Karpas-422 (cell line): ENCODE measurements around the gene RACK1. TPM values are rescaled to one million over a fixed set of nuclear protein-coding genes. Genes with fewer than 3 reads are reported as not detected.

ENCODE experiments used
- DNase-seq: peaks from one replicate; pipeline ENCODE4 v3.0.0-alpha.2; 2015
- H2AFZ ChIP-seq: fragments of 200-600 bp; sonication (generic); 2 replicates; pipeline ENCODE4 v1.6.1; 2014; ENCODE audit warnings: antibody characterized with exemption, low read length, mixed read lengths
- H3K27ac ChIP-seq: fragments of 200-600 bp; sonication (generic); 2 replicates; pipeline ENCODE4 v1.5.1; 2014; ENCODE audit warnings: mild to moderate bottlenecking, low read length, moderate library complexity
- H3K27me3 ChIP-seq: fragments of 200-600 bp; sonication (generic); 2 replicates; pipeline ENCODE4 v1.6.1; 2014; ENCODE audit warnings: low read length, mixed read lengths
- H3K36me3 ChIP-seq: fragments of 200-600 bp; sonication (generic); 2 replicates; pipeline ENCODE4 v1.6.1; 2014; ENCODE audit warnings: low read length, mixed read lengths; ENCODE audit not compliant: insufficient read depth
- H3K4me1 ChIP-seq: fragments of 200-600 bp; sonication (generic); 2 replicates; pipeline ENCODE4 v1.6.1; 2014; ENCODE audit warnings: mild to moderate bottlenecking, low read length, mixed read lengths
- H3K4me2 ChIP-seq: fragments of 200-600 bp; sonication (generic); 2 replicates; pipeline ENCODE4 v1.6.1; 2014; ENCODE audit warnings: low read length, low read depth, mild to moderate bottlenecking; ENCODE audit not compliant: poor library complexity, severe bottlenecking
- H3K4me3 ChIP-seq: fragments of 200-600 bp; sonication (generic); 2 replicates; pipeline ENCODE4 v1.5.1; 2014; ENCODE audit warnings: mild to moderate bottlenecking, antibody characterized with exemption, low read length, mixed read lengths
- H3K79me2 ChIP-seq: fragments of 200-600 bp; sonication (generic); 2 replicates; pipeline ENCODE4 v1.6.1; 2014; ENCODE audit warnings: mild to moderate bottlenecking, low read length, mixed read lengths
- H3K9ac ChIP-seq: fragments of 200-600 bp; sonication (generic); 2 replicates; pipeline ENCODE4 v1.6.0; 2014; ENCODE audit warnings: low read length
- H3K9me2 ChIP-seq: fragments of 200-600 bp; sonication (generic), shearing (Covaris generic); replicated peaks from 2 replicates; pipeline ENCODE4 v1.6.0; 2014; ENCODE audit warnings: mild to moderate bottlenecking, low read length, moderate library complexity; ENCODE audit not compliant: insufficient read depth
- H3K9me3 ChIP-seq: fragments of 300-700, 200-600 bp; sonication (generic); 2 replicates; pipeline ENCODE4 v1.6.1; 2014; ENCODE audit warnings: low read length, mixed read lengths
- H4K20me1 ChIP-seq: fragments of 200-600 bp; sonication (generic); 2 replicates; pipeline ENCODE4 v1.6.1; 2014; ENCODE audit warnings: mild to moderate bottlenecking, antibody characterized with exemption, low read length, low read depth; ENCODE audit not compliant: insufficient read depth
- small RNA-seq: library from RNA; depleted of rRNA; stranded (forward); fragments of <200 nt; gene quantifications from one replicate; pipeline ENCODE3, GENCODE V24; 2014
- total RNA-seq: library from RNA; depleted of rRNA; stranded (reverse); fragments of >200 nt; shearing (Covaris generic); gene quantifications from 2 replicates; pipeline ENCODE4 v1.2.3, GENCODE V29; 2014; ENCODE audit warnings: low replicate concordance; rRNA removed

RACK1 gene
- total RNA-seq, 1 experiment from 2014 or later: 7,026 TPM

- Histone ChIP-seq H4K20me1 (no peaks in the 10 kb centered on the region), H3K4me3 (peak overlapping the region; percentile 85), H3K79me2 (no peaks in the 10 kb centered on the region), H3K9me2 (no peaks in the 10 kb centered on the region), H3K4me1 (peaks cover 37% of the 10 kb centered on the region), H2AFZ (peak overlapping the region; percentile 73; the same call in 1 of the 2 replicates), H3K36me3 (no peaks in the 10 kb centered on the region), H3K27ac (peak overlapping the region; percentile 53), H3K27me3 (no peaks in the 10 kb centered on the region), H3K9me3 (no peaks in the 10 kb centered on the region), H3K9ac (peak overlapping the region; percentile 89), H3K4me2 (peak overlapping the region; percentile 96)
- DNase-seq: peak; percentile 77
Observed at GRCh38 chr5:181189363-181189961, 54.2 kb downstream of the RACK1 start.

- Histone ChIP-seq H3K79me2 (no peaks in the 10 kb centered on the region), H3K9me2 (no peaks in the 10 kb centered on the region), H3K9me3 (no peaks in the 10 kb centered on the region), H3K36me3 (no peaks in the 10 kb centered on the region), H3K27me3 (no peaks in the 10 kb centered on the region), H2AFZ (peak overlapping the region; percentile 73; the same call in 1 of the 2 replicates), H3K27ac (peak overlapping the region; percentile 53), H3K4me1 (peaks cover 42% of the 10 kb centered on the region), H4K20me1 (no peaks in the 10 kb centered on the region), H3K9ac (peak overlapping the region; percentile 89), H3K4me3 (peak overlapping the region; percentile 85), H3K4me2 (peak overlapping the region; percentile 96)
- DNase-seq: peak; percentile 93
Observed at GRCh38 chr5:181188700-181189362, 54.9 kb downstream of the RACK1 start.

- Histone ChIP-seq H3K4me3 (no peak overlapping the region), H3K36me3 (no peaks in the 10 kb centered on the region), H3K9me2 (no peaks in the 10 kb centered on the region), H4K20me1 (no peaks in the 10 kb centered on the region), H2AFZ (no peak overlapping the region), H3K9me3 (no peaks in the 10 kb centered on the region), H3K27ac (no peak overlapping the region), H3K79me2 (no peaks in the 10 kb centered on the region), H3K27me3 (no peaks in the 10 kb centered on the region), H3K9ac (no peak overlapping the region), H3K4me2 (no peak overlapping the region), H3K4me1 (peaks cover 39% of the 10 kb centered on the region)
- DNase-seq: peak; percentile 81
Observed at GRCh38 chr5:181187500-181188213, 56.0 kb downstream of the RACK1 start.

- Histone ChIP-seq H3K9me3 (no peaks in the 10 kb centered on the region), H2AFZ (no peak overlapping the region), H3K4me1 (peaks cover 39% of the 10 kb centered on the region), H3K9ac (no peak overlapping the region), H3K4me2 (no peak overlapping the region), H3K27me3 (no peaks in the 10 kb centered on the region), H3K4me3 (no peak overlapping the region), H3K79me2 (no peaks in the 10 kb centered on the region), H4K20me1 (no peaks in the 10 kb centered on the region), H3K9me2 (no peaks in the 10 kb centered on the region), H3K36me3 (no peaks in the 10 kb centered on the region), H3K27ac (no peak overlapping the region)
- DNase-seq: no peak
Observed at GRCh38 chr5:181186986-181187499, 56.7 kb downstream of the RACK1 start.

Small RNA genes within 50 kb of the gene (small RNA-seq; reads per million reads assigned to genes)
- gene MIR4638 (not detected), gene SNORD95 (not detected), gene SNORD96A (not detected)

Other genes starting within 250 kb of the RACK1 start
- 1.3 TPM in 1 of 2 replicates, not detected in the other for gene BTNL9, start 203.6 kb downstream of the RACK1 start, total RNA-seq
- not detected in 2 replicates for gene OR2V1, start 112.7 kb downstream of the RACK1 start, total RNA-seq
- not detected in 2 replicates for gene OR2V2, start 96.3 kb downstream of the RACK1 start, total RNA-seq
- gene TRIM7, start 38.7 kb downstream of the RACK1 start, total RNA-seq: 2.0 TPM in 1 of 2 replicates, not detected in the other
- 23.6 and 46.2 TPM in 2 replicates for gene TRIM41, start 20.6 kb downstream of the RACK1 start, total RNA-seq
- 18.7 and 21.8 TPM in 2 replicates for gene TRIM52, start 17.2 kb upstream of the RACK1 start, total RNA-seq
- 1.3 TPM in 1 of 2 replicates, not detected in the other for gene OR4F3, start 123.4 kb upstream of the RACK1 start, total RNA-seq